Upper lobe of left lung (tissue), 6 donors: ENCODE data around the gene MKNK2. TPM values are rescaled to one million over a fixed set of nuclear protein-coding genes. Genes with fewer than 3 reads are reported as not detected.
A peak's percentile ranks its signal among the peaks of the same experiment; 100 is the strongest.

Source experiments
- ATAC-seq, 2 donors: fragments of 200-7000 bp; cut with Tn5 transposase; one replicate each; pipeline ENCODE4 v1.9.1; 2022; ENCODE audit warnings: mild to moderate bottlenecking in 2 of 2, moderate library complexity in 2 of 2; ENCODE audit not compliant: low FRiP score in 2 of 2
- DNase-seq, 2 donors: peaks; one replicate each; pipeline ENCODE4 v3.0.0-alpha.2; 2019 to 2020
- H3K27ac ChIP-seq, 4 donors: fragments of 200-600 bp; sonication (generic); one replicate each; pipeline ENCODE4 v1.5.1; 2016 to 2019
- H3K27me3 ChIP-seq, 4 donors: fragments of 200-600 bp; sonication (generic); one replicate each; pipeline ENCODE4 v1.5.1; 2017 to 2019
- H3K36me3 ChIP-seq, 4 donors: fragments of 200-600 bp; sonication (generic); one replicate each; pipeline ENCODE4 v1.5.1; 2016 to 2019
- H3K4me1 ChIP-seq, 4 donors: fragments of 200-600 bp; sonication (generic); one replicate each; pipeline ENCODE4 v1.5.1; 2018 to 2019
- H3K4me3 ChIP-seq, 4 donors: fragments of 200-600 bp; sonication (generic); one replicate each; pipeline ENCODE4 v1.5.1; 2017 to 2019; ENCODE audit warnings: mild to moderate bottlenecking in 2 of 4, moderate library complexity in 1 of 4
- H3K9me3 ChIP-seq, 4 donors: fragments of 200-600 bp; sonication (generic); one replicate each; pipeline ENCODE4 v1.5.1; 2018 to 2019
- EP300 ChIP-seq, 4 donors: sonication (generic); formaldehyde crosslinking; IDR thresholded peaks; one replicate each; pipeline ENCODE4 v1.5.1; 2017; ENCODE audit warnings: antibody characterized with exemption in 4 of 4, control low read depth in 2 of 4
- POLR2A ChIP-seq, 4 donors: fragments of 450-650 bp; IDR thresholded peaks; one replicate each; pipeline ENCODE4 v1.5.1; 2016 to 2017; ENCODE audit warnings: antibody characterized with exemption in 4 of 4, mild to moderate bottlenecking in 2 of 4
- POLR2AphosphoS5 ChIP-seq, 2 donors: sonication (generic); formaldehyde crosslinking; IDR thresholded peaks; one replicate each; pipeline ENCODE4 v1.5.1; 2017; ENCODE audit warnings: antibody characterized with exemption in 2 of 2
- WGBS, 2 donors: methylation state at CpG; one replicate each; pipeline ENCODE4 v1.1.5; 2017 to 2018; 5-methylcytosine and 5-hydroxymethylcytosine counted together
- total RNA-seq, 6 donors: library from RNA; depleted of rRNA in 4 of 6; stranded (reverse); fragments of >200 nt in 4 of 6; gene quantifications; one replicate each; pipeline versions ENCODE4 v1.1.0 to v1.2.1, GENCODE V29; 2016 to 2021
- TF ChIP-seq, protein P1 (sequence below), 6 experiments: fragments of 450-650 bp in 4 of 6; fragments of 200-600 bp in 2 of 6; sonication (generic) in 2 of 6; IDR thresholded peaks; one replicate each; pipeline ENCODE4 v1.5.1; 2016 to 2019; ENCODE audit warnings: antibody characterized with exemption in 6 of 6
- donor health status: DM: no; HTN: no; CAD: no; lungs with moderate emphysema.
- donor health status: DM: no; HTN: yes; CAD: no; lungs with severe emphysema.

The MKNK2 gene
- total RNA-seq, 6 donors from 2014 or later: 200 to 397 (median 264) TPM

DNA sequence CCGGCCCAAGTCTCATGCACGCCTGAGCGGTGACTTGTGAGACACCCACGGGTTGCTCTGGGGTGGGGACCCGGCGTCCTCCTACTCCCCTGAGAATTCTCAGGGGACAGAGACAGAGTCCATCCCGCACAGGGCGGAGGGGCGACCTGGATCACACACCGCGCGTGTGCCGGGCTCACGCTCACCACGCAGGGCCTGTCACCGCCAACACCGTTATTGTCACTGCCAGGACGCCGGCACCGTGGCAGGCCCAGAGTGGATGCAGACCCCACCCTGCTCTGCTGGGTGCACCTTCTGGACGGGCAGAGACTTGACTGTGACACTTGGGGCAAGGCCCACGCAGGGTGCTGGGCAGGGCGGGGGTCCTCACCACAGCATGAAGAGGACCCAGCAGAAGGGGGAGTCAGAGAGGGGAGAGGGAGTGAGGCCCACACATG, 28.8 kb upstream of the MKNK2 start:
- Histone ChIP-seq H3K9me3 (no peaks in the 10 kb centered on the region), H3K27ac (peak overlapping the region in 1 of 4 donors; percentile 96), H3K4me1 (peaks cover 22 to 49% (median 26%) of the 10 kb centered on the region in 4 donors), H3K4me3 (no peak overlapping the region), H3K27me3 (no peaks in the 10 kb centered on the region), H3K36me3 (peaks cover 26 to 94% (median 66%) of the 10 kb centered on the region in 4 donors)
- WGBS, 2 donors: 95 to 100% methylated on average over 1 to 18 of the region's 23 CpGs
- ATAC-seq (no peak), DNase-seq (peak in 1 of 2 donors; percentile 72)
- TF ChIP-seq POLR2A (IDR thresholded peaks at IDR 0.05): no peak
- TF ChIP-seq POLR2AphosphoS5 (IDR thresholded peaks at IDR 0.05): no peak
- TF ChIP-seq EP300 (IDR thresholded peaks at IDR 0.05): no peak
- TF ChIP-seq, protein P1, sequence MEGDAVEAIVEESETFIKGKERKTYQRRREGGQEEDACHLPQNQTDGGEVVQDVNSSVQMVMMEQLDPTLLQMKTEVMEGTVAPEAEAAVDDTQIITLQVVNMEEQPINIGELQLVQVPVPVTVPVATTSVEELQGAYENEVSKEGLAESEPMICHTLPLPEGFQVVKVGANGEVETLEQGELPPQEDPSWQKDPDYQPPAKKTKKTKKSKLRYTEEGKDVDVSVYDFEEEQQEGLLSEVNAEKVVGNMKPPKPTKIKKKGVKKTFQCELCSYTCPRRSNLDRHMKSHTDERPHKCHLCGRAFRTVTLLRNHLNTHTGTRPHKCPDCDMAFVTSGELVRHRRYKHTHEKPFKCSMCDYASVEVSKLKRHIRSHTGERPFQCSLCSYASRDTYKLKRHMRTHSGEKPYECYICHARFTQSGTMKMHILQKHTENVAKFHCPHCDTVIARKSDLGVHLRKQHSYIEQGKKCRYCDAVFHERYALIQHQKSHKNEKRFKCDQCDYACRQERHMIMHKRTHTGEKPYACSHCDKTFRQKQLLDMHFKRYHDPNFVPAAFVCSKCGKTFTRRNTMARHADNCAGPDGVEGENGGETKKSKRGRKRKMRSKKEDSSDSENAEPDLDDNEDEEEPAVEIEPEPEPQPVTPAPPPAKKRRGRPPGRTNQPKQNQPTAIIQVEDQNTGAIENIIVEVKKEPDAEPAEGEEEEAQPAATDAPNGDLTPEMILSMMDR (IDR thresholded peaks at IDR 0.05): no peak

DNA sequence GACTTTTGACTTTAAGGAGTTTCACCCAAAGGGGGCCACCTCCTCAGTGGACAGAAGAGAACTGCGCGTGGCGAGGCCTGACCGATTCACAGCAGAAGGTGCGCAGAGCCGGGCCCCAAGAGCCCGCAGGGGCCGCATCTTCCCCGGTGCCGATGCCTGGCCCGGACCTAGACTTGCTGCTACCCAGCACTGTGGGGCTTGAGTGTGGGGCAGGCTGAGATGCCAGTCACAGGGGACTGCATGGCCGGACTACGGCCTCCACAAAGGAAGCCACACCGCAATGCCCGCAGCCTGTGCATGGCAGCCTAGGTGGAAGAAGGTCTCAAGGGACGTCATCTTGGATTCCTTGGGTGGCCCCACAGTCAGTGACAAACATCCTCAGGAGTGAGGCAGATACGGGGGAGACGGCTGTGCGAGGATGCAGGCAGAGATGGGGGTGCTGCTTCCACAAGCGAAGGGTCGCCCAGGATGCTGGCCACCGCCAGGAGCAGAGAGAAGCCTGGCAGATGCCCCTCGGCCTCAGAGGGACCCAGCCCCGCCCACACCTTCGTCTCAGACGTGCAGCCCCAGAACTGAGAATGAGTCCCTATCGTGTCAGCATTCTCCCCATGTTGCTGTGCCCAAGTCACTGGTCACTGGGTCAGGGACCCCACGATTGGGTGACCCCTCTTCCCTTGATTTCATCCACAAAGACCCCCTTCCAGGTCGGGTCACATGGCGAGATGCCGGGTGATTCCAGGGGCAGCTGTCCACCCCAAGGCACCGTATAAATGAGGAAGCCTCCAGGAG, 28.2 kb upstream of the MKNK2 start:
- Histone ChIP-seq H3K27me3 (no peaks in the 10 kb centered on the region), H3K36me3 (peaks cover 26 to 94% (median 68%) of the 10 kb centered on the region in 4 donors), H3K9me3 (no peaks in the 10 kb centered on the region), H3K27ac (no peak overlapping the region), H3K4me3 (no peak overlapping the region), H3K4me1 (peaks cover 20 to 43% (median 22%) of the 10 kb centered on the region in 4 donors)
- WGBS, 2 donors: 89 to 95% methylated on average over 17 to 32 of the region's 32 CpGs
- TF ChIP-seq POLR2AphosphoS5 (IDR thresholded peaks at IDR 0.05) (no peak), EP300 (IDR thresholded peaks at IDR 0.05) (no peak), POLR2A (IDR thresholded peaks at IDR 0.05) (no peak)
- TF ChIP-seq, protein P1 (IDR thresholded peaks at IDR 0.05): no peak
- ATAC-seq (no peak), DNase-seq (peak in 1 of 2 donors; percentile 65)

DNA sequence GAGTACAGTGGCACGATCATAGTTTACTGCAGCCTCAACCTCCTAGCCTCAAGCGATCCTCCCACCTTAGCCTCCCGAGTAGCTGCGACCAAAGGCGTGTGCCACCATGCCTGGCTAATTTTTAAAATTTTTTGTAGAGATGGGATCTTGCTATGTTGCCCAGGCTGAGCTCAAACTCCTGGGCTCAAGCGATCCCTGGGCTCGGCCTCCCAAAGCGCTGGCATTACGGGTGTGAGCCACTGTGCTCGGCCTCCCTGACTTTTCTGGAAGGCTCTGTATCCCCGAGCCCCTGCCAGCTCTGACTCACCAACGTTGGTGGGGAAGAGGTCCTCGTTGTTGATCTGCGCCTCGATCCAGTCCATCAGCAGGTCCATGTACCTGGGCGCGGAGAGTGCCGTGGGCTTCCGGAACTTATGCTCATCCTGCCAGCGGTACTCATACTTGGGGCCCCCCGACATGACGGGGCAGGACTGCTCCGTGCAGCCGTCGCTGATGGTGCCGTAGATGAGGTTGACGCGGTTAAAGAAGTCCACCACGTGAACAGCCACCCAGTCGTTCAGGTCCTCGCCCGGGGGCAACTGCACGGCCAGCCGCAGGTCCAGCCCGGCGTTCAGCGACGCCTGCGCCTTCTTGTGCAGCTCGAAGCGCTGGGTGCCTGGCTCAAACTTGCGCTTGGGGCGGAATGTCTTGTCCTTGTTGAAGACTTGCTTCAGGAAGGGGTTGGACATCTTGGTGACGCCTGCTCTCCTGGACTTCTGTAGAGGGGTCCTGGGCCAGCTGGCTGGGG, 27.0 kb upstream of the MKNK2 start:
- H3K9me3 ChIP-seq: no peaks in the 10 kb centered on the region
- H3K4me1 ChIP-seq: peaks cover 13 to 32% (median 24%) of the 10 kb centered on the region in 4 donors
- H3K36me3 ChIP-seq: peaks cover 27 to 93% (median 72%) of the 10 kb centered on the region in 4 donors
- H3K27ac ChIP-seq: no peak overlapping the region
- H3K27me3 ChIP-seq: no peaks in the 10 kb centered on the region
- no peak for ATAC-seq
- no peak for TF ChIP-seq POLR2A (IDR thresholded peaks at IDR 0.05)
- no peak for TF ChIP-seq POLR2AphosphoS5 (IDR thresholded peaks at IDR 0.05)
- H3K4me3 ChIP-seq: no peak overlapping the region
- DNase-seq: peak in 1 of 2 donors; percentile 75
- WGBS, 2 donors: 98 to 99% methylated on average over 21 to 44 of the region's 44 CpGs

DNA sequence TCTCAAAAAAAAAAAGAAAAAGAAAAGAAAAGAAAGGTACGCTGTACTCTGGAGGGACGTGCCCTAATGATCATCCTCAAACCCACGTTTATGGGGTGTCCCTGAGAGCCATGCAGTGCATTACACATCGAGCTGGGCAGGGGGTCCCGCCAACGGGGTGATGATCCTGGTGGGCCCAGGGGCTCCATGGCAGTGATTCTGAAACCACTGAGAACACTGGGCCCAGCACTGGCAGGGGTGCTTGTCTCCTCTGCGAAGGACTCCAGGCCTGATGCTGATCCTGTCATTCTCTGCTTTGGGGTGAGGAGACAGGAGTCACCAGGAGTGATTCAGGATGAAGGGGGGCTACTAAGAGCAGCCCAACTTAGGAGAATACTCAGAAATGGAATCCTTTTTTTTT, 26.4 kb upstream of the MKNK2 start:
- Histone ChIP-seq H3K36me3 (peaks cover 34 to 93% (median 74%) of the 10 kb centered on the region in 4 donors), H3K4me3 (no peak overlapping the region), H3K9me3 (no peaks in the 10 kb centered on the region), H3K27ac (no peak overlapping the region), H3K27me3 (no peaks in the 10 kb centered on the region), H3K4me1 (peaks cover 13 to 25% (median 20%) of the 10 kb centered on the region in 4 donors)
- ATAC-seq: no peak
- TF ChIP-seq POLR2A (IDR thresholded peaks at IDR 0.05) (no peak), EP300 (IDR thresholded peaks at IDR 0.05) (no peak), POLR2AphosphoS5 (IDR thresholded peaks at IDR 0.05) (no peak)
- TF ChIP-seq, protein P1 (IDR thresholded peaks at IDR 0.05): no peak
- DNase-seq: no peak
- 92 to 95% methylated on average over 7 of the region's 7 CpGs for WGBS, 2 donors

DNA sequence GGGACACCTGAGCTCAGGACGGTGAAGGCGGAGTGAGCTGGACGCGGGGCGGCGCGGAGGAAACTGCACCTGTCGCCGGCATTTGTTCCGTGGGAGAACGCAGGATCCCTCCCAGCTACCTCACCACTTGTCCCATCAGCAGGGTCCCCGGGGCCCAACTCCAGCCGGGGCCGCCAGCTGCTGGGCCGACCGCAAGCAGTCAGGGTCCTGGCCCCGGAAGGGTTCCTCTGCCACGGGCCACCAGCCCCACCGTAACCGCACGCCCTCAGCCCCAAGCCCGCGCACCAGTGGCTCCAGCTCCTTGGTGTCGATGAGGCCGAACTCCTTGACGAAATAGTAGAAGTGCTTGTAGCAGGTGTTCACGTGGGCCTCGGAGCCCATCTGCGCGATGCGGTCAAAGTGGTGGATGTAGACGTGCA, 25.5 kb upstream of the MKNK2 start:
- TF ChIP-seq POLR2A (IDR thresholded peaks at IDR 0.05): no peak
- TF ChIP-seq, protein P1 (IDR thresholded peaks at IDR 0.05): no peak
- no peak for TF ChIP-seq EP300 (IDR thresholded peaks at IDR 0.05)
- no peak for TF ChIP-seq POLR2AphosphoS5 (IDR thresholded peaks at IDR 0.05)
- no peaks in the 10 kb centered on the region for H3K27me3 ChIP-seq
- DNase-seq: peak in 1 of 2 donors; percentile 69
- no peak overlapping the region for H3K27ac ChIP-seq
- peaks cover 42 to 98% (median 79%) of the 10 kb centered on the region in 4 donors for H3K36me3 ChIP-seq
- H3K4me1 ChIP-seq: peaks cover 7 to 17% (median 14%) of the 10 kb centered on the region in 4 donors
- H3K9me3 ChIP-seq: no peaks in the 10 kb centered on the region
- H3K4me3 ChIP-seq: no peak overlapping the region
- ATAC-seq: peak in 1 of 2 donors; percentile 17
- WGBS, 2 donors: 93 to 96% methylated on average over 25 to 31 of the region's 32 CpGs
